Activated B cell treated with CpG ODN at 0.5 μM for 24 hours (primary cell): ENCODE measurements around the gene MOGAT1. TPM values are rescaled to one million over a fixed set of nuclear protein-coding genes. Genes with fewer than 3 reads are reported as not detected.

Experiments used
- ATAC-seq: fragments of 200-7000 bp; cut with Tn5 transposase; one replicate; pipeline ENCODE4 v1.10.0; 2021; ENCODE audit warnings: low read depth, mild to moderate bottlenecking, moderate library complexity
- CTCF ChIA-PET: fragments of 350-600 bp; sonication (Branson Sonifier 250); formaldehyde crosslinking; loops from one replicate; lab custom pipeline; 2021; ENCODE audit warnings: antibody characterized with exemption; lab: Charles Lee
- POLR2A ChIA-PET: fragments of 350-600 bp; sonication (Branson Sonifier 250); formaldehyde crosslinking; loops from one replicate; lab custom pipeline; 2021; ENCODE audit warnings: antibody characterized with exemption; lab: Charles Lee
- DNase-seq: peaks from one replicate; pipeline ENCODE4 v3.0.0; 2022
- H3K27ac Mint-ChIP-seq: one replicate; pipeline ENCODE4 v1.8.0; 2020; ENCODE audit warnings: mixed read lengths
- H3K27me3 Mint-ChIP-seq: one replicate; pipeline ENCODE4 v1.8.0; 2021; ENCODE audit warnings: mixed read lengths
- H3K36me3 Mint-ChIP-seq: one replicate; pipeline ENCODE4 v1.8.0; 2021; ENCODE audit warnings: low read depth, mixed read lengths
- H3K4me1 Mint-ChIP-seq: one replicate; pipeline ENCODE4 v1.8.0; 2021; ENCODE audit warnings: mixed read lengths
- H3K4me3 Mint-ChIP-seq: one replicate; pipeline ENCODE4 v1.8.0; 2020; ENCODE audit warnings: mild to moderate bottlenecking, mixed read lengths
- H3K9me3 Mint-ChIP-seq: one replicate; pipeline ENCODE4 v1.8.0; 2020; ENCODE audit warnings: mixed read lengths
- intact Hi-C: fragments of 100-400 bp; cut with micrococcal nuclease; formaldehyde crosslinking; loops from one replicate; pipeline ENCODE4 v1.15.1; 2024
- total RNA-seq: library from RNA; stranded (reverse); gene quantifications from 2 replicates; pipeline ENCODE4 v1.2.3, GENCODE V29; 2022
- TF ChIP-seq, protein P1 (sequence below): fragments of 200-600 bp; IDR thresholded peaks from one replicate; pipeline ENCODE4 v1.8.0; 2022; ENCODE audit warnings: antibody characterized with exemption, mild to moderate bottlenecking

The MOGAT1 gene
- total RNA-seq, 1 donor from 2014 or later = not detected

GRCh38 chr2:222745836-222746559 is 74.5 kb downstream of the MOGAT1 start:
- no peaks in the 10 kb centered on the region for H3K36me3 Mint-ChIP-seq
- no peaks in the 10 kb centered on the region for H3K9me3 Mint-ChIP-seq
- H3K27me3 Mint-ChIP-seq = peaks cover 6% of the 10 kb centered on the region
- ChIA-PET CTCF (no interaction called here), POLR2A (no interaction called here)
- no peaks in the 10 kb centered on the region for H3K4me1 Mint-ChIP-seq
- no peak overlapping the region for H3K27ac Mint-ChIP-seq
- TF ChIP-seq, protein P1, sequence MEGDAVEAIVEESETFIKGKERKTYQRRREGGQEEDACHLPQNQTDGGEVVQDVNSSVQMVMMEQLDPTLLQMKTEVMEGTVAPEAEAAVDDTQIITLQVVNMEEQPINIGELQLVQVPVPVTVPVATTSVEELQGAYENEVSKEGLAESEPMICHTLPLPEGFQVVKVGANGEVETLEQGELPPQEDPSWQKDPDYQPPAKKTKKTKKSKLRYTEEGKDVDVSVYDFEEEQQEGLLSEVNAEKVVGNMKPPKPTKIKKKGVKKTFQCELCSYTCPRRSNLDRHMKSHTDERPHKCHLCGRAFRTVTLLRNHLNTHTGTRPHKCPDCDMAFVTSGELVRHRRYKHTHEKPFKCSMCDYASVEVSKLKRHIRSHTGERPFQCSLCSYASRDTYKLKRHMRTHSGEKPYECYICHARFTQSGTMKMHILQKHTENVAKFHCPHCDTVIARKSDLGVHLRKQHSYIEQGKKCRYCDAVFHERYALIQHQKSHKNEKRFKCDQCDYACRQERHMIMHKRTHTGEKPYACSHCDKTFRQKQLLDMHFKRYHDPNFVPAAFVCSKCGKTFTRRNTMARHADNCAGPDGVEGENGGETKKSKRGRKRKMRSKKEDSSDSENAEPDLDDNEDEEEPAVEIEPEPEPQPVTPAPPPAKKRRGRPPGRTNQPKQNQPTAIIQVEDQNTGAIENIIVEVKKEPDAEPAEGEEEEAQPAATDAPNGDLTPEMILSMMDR = no peak
- no peak for DNase-seq
- ATAC-seq = no peak
- intact Hi-C loops = no loop called here
- no peak overlapping the region for H3K4me3 Mint-ChIP-seq

GRCh38 chr2:222747526-222748160 is 76.2 kb downstream of the MOGAT1 start:
- H3K4me1 Mint-ChIP-seq = peaks cover 6% of the 10 kb centered on the region
- DNase-seq (no peak), ATAC-seq (no peak)
- peaks cover 6% of the 10 kb centered on the region for H3K9me3 Mint-ChIP-seq
- H3K4me3 Mint-ChIP-seq = no peak overlapping the region
- H3K36me3 Mint-ChIP-seq = no peaks in the 10 kb centered on the region
- ChIA-PET POLR2A (no interaction called here), CTCF (no interaction called here)
- H3K27ac Mint-ChIP-seq = no peak overlapping the region
- intact Hi-C loops = no loop called here
- TF ChIP-seq, protein P1 = no peak
- H3K27me3 Mint-ChIP-seq = peaks cover 6% of the 10 kb centered on the region

DNA sequence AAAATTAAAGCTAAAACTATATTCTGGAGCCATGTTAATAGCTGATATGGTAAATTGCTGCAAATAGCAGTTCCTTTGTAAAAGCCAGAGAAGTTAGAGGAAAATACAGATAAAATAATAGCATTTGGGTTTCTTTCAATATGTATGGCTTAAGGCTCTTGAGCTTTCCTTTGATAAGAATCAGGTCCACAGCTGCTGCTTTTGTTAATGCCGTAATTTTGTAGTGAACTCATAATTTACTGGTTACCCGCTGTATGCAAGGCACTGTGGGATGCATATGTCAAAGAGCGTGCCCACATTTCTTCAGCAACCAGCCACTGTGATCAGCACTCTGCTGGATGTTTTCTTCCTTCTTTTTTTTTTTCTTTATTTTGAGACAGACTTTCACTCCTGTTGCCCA is 79.1 kb downstream of the MOGAT1 start:
- ChIA-PET CTCF (interaction anchor here (1.1 kb wide), 1 partner anchor 42 kb away, joined by 3 read pairs; no protein-coding TSS in a partner anchor), POLR2A (no interaction called here)
- DNase-seq = no peak
- Mint-ChIP-seq H3K27ac (no peak overlapping the region), H3K4me3 (no peak overlapping the region), H3K36me3 (no peaks in the 10 kb centered on the region), H3K9me3 (peaks cover 6% of the 10 kb centered on the region), H3K4me1 (peaks cover 6% of the 10 kb centered on the region), H3K27me3 (peaks cover 6% of the 10 kb centered on the region)
- TF ChIP-seq, protein P1 = no peak
- intact Hi-C loops = no loop called here
- ATAC-seq = no peak

GRCh38 chr2:222751238-222751637 is 79.8 kb downstream of the MOGAT1 start:
- H3K27ac Mint-ChIP-seq = no peak overlapping the region

More at GRCh38 chr2:222751238-222751637, 79.8 kb downstream of the MOGAT1 start:
- TF ChIP-seq, protein P1 = no peak
- H3K4me1 Mint-ChIP-seq = peaks cover 6% of the 10 kb centered on the region
- DNase-seq = no peak
- no peaks in the 10 kb centered on the region for H3K36me3 Mint-ChIP-seq
- intact Hi-C loops = no loop called here
- no peak overlapping the region for H3K4me3 Mint-ChIP-seq
- POLR2A ChIA-PET = no interaction called here
- CTCF ChIA-PET = no interaction called here
- ATAC-seq = no peak
- peaks cover 6% of the 10 kb centered on the region for H3K27me3 Mint-ChIP-seq
- peaks cover 6% of the 10 kb centered on the region for H3K9me3 Mint-ChIP-seq
